Trophoblast cell (in vitro differentiated cells and primary cell): ENCODE data around the gene PISD.

Source experiments
- DNase-seq, 2 donors: peaks; one replicate each; pipeline ENCODE4 v3.0.0-alpha.2; 2016
- H2AFZ ChIP-seq: 2 replicates; pipeline ENCODE4 v1.6.1; 2013; ENCODE audit warnings: low read length, moderate library complexity, mild to moderate bottlenecking; ENCODE audit not compliant: insufficient read depth, poor library complexity
- H2AK5ac ChIP-seq: 2 replicates; pipeline ENCODE4 v1.6.1; 2013; ENCODE audit warnings: mild to moderate bottlenecking, low read length
- H2BK120ac ChIP-seq: 2 replicates; pipeline ENCODE4 v1.6.1; 2013; ENCODE audit warnings: low read length, mild to moderate bottlenecking, moderate library complexity; ENCODE audit not compliant: insufficient read depth, poor library complexity
- H2BK12ac ChIP-seq: 2 replicates; pipeline ENCODE4 v1.6.1; 2013; ENCODE audit warnings: mild to moderate bottlenecking, low read length, moderate library complexity
- H2BK5ac ChIP-seq: 2 replicates; pipeline ENCODE4 v1.6.1; 2013; ENCODE audit warnings: low read length, low read depth, moderate library complexity, mild to moderate bottlenecking; ENCODE audit not compliant: poor library complexity
- H3K14ac ChIP-seq: 2 replicates; pipeline ENCODE4 v1.6.1; 2013; ENCODE audit warnings: mild to moderate bottlenecking, low read length
- H3K18ac ChIP-seq: 2 replicates; pipeline ENCODE4 v1.6.1; 2013; ENCODE audit warnings: mild to moderate bottlenecking, low read length
- H3K23ac ChIP-seq: 2 replicates; pipeline ENCODE4 v1.6.1; 2013; ENCODE audit warnings: low read length
- H3K27ac ChIP-seq: 2 replicates; pipeline ENCODE4 v1.5.1; 2013; ENCODE audit warnings: low read depth, mild to moderate bottlenecking, inconsistent platforms, low read length, moderate library complexity
- H3K27me3 ChIP-seq: 2 replicates; pipeline ENCODE4 v1.6.1; 2013; ENCODE audit warnings: inconsistent platforms, mild to moderate bottlenecking, low read length, moderate library complexity; ENCODE audit not compliant: insufficient read depth
- H3K36me3 ChIP-seq, 2 experiments: 1 replicate in 1 of 2; 2 replicates in 1 of 2; pipeline ENCODE4 v1.6.1; 2013; ENCODE audit warnings: low read length in 2 of 2, mild to moderate bottlenecking in 2 of 2, moderate library complexity in 1 of 2; ENCODE audit not compliant: insufficient read depth in 2 of 2, control insufficient read depth in 1 of 2
- H3K4ac ChIP-seq: 2 replicates; pipeline ENCODE4 v1.6.1; 2013; ENCODE audit warnings: low read depth, mild to moderate bottlenecking, low read length, moderate library complexity
- H3K4me1 ChIP-seq, 2 experiments: 1 replicate in 1 of 2; 2 replicates in 1 of 2; pipeline ENCODE4 v1.6.1; 2013; ENCODE audit warnings: low read length in 2 of 2, mild to moderate bottlenecking in 2 of 2, moderate library complexity in 1 of 2; ENCODE audit not compliant: insufficient read depth in 2 of 2, control insufficient read depth in 1 of 2
- H3K4me2 ChIP-seq: 2 replicates; pipeline ENCODE4 v1.6.1; 2013; ENCODE audit warnings: inconsistent platforms, mild to moderate bottlenecking, low read length, moderate library complexity
- H3K4me3 ChIP-seq: 2 replicates; pipeline ENCODE4 v1.5.1; 2013; ENCODE audit warnings: mild to moderate bottlenecking, low read depth, low read length, inconsistent platforms
- H3K79me1 ChIP-seq: one replicate; pipeline ENCODE4 v1.6.1; 2013; ENCODE audit warnings: low read length
- H3K79me2 ChIP-seq: 2 replicates; pipeline ENCODE4 v1.6.1; 2013; ENCODE audit warnings: low read length, mild to moderate bottlenecking; ENCODE audit not compliant: control insufficient read depth, insufficient read depth, poor library complexity
- H3K9ac ChIP-seq: 2 replicates; pipeline ENCODE4 v1.6.1; 2013; ENCODE audit warnings: mild to moderate bottlenecking, low read length
- H3K9me3 ChIP-seq: 2 replicates; pipeline ENCODE4 v1.6.1; 2013; ENCODE audit warnings: low read depth, mild to moderate bottlenecking, control low read depth, inconsistent platforms, low read length; ENCODE audit not compliant: insufficient read depth
- H4K12ac ChIP-seq: 2 replicates; pipeline ENCODE4 v1.6.1; 2013; ENCODE audit warnings: low read depth, mild to moderate bottlenecking, low read length, moderate library complexity
- H4K8ac ChIP-seq: 2 replicates; pipeline ENCODE4 v1.6.1; 2013; ENCODE audit warnings: low read depth, mild to moderate bottlenecking, low read length, moderate library complexity
- H4K91ac ChIP-seq: one replicate; pipeline ENCODE4 v1.6.1; 2013; ENCODE audit warnings: low read depth, mild to moderate bottlenecking, low read length, moderate library complexity
- WGBS: extraction: QIAGEN DNeasy Blood & Tissue Kit; methylation state at CpG from one replicate; pipeline ENCODE4 v1.1.7; 2013; ENCODE audit warnings: missing lambda C conversion rate; ENCODE audit not compliant: insufficient read length, insufficient coverage; ENCODE audit errors: extremely low coverage; 5-methylcytosine and 5-hydroxymethylcytosine counted together

PISD gene

GRCh38 chr22:31613286-31613903 is 48.6 kb downstream of the PISD start:
- H3K9ac ChIP-seq, result no peak overlapping the region
- no peak overlapping the region for H2AFZ ChIP-seq
- no peak overlapping the region for H3K18ac ChIP-seq
- H4K8ac ChIP-seq, result peak overlapping the region; percentile 22
- peaks cover 17 to 22% of the 10 kb centered on the region in 2 experiments for H3K4me1 ChIP-seq
- no peak overlapping the region for H4K91ac ChIP-seq
- H2BK12ac ChIP-seq, result no peak overlapping the region
- DNase-seq, result no peak
- H4K12ac ChIP-seq, result peak overlapping the region; percentile 38
- peak overlapping the region; percentile 26 for H2AK5ac ChIP-seq
- no peak overlapping the region for H3K4me3 ChIP-seq
- H3K79me1 ChIP-seq, result no peaks in the 10 kb centered on the region
- H3K27ac ChIP-seq, result no peak overlapping the region
- peaks cover 2% of the 10 kb centered on the region for H3K9me3 ChIP-seq
- no peak overlapping the region for H3K4ac ChIP-seq
- no peak overlapping the region for H2BK120ac ChIP-seq
- H2BK5ac ChIP-seq, result no peak overlapping the region
- H3K36me3 ChIP-seq, result peaks cover 12 to 23% of the 10 kb centered on the region in 2 experiments
- H3K4me2 ChIP-seq, result no peak overlapping the region
- WGBS, result no CpG with 5 or more reads among the region's 23 CpGs
- no peaks in the 10 kb centered on the region for H3K27me3 ChIP-seq
- H3K23ac ChIP-seq, result no peak overlapping the region
- no peaks in the 10 kb centered on the region for H3K79me2 ChIP-seq
- no peak overlapping the region for H3K14ac ChIP-seq

- H3K27ac ChIP-seq, result no peak overlapping the region
- H3K79me1 ChIP-seq, result no peaks in the 10 kb centered on the region
- H3K79me2 ChIP-seq, result no peaks in the 10 kb centered on the region
- no peak overlapping the region for H3K9ac ChIP-seq
- H3K14ac ChIP-seq, result no peak overlapping the region
- no CpG with 5 or more reads among the region's 12 CpGs for WGBS
- H2BK12ac ChIP-seq, result no peak overlapping the region
- no peak overlapping the region for H4K91ac ChIP-seq
- no peak overlapping the region for H3K4me3 ChIP-seq
- H4K8ac ChIP-seq, result no peak overlapping the region
- peaks cover 17 to 22% of the 10 kb centered on the region in 2 experiments for H3K4me1 ChIP-seq
- no peak overlapping the region for H3K18ac ChIP-seq
- no peak overlapping the region for H4K12ac ChIP-seq
- no peak overlapping the region for H3K4ac ChIP-seq
- peaks cover 2% of the 10 kb centered on the region for H3K9me3 ChIP-seq
- no peak overlapping the region for H3K4me2 ChIP-seq
- H3K23ac ChIP-seq, result no peak overlapping the region
- no peak overlapping the region for H2AFZ ChIP-seq
- H3K27me3 ChIP-seq, result no peaks in the 10 kb centered on the region
- H2BK120ac ChIP-seq, result no peak overlapping the region
- no peak overlapping the region for H2BK5ac ChIP-seq
- H3K36me3 ChIP-seq, result peaks cover 8 to 19% of the 10 kb centered on the region in 2 experiments
- H2AK5ac ChIP-seq, result no peak overlapping the region
- DNase-seq, result no peak
These were observed 49.1 kb downstream of the PISD start for GRCh38 chr22:31612891-31613285.

- no peaks in the 10 kb centered on the region for H3K79me2 ChIP-seq
- H3K18ac ChIP-seq, result no peak overlapping the region
- no peak overlapping the region for H2BK12ac ChIP-seq
- no peak overlapping the region for H3K4ac ChIP-seq
- H3K14ac ChIP-seq, result no peak overlapping the region
- H3K36me3 ChIP-seq, result peaks cover under 1 to 6% of the 10 kb centered on the region in 2 experiments
- no peak overlapping the region for H4K8ac ChIP-seq
- H3K9ac ChIP-seq, result no peak overlapping the region
- no peak overlapping the region for H2AFZ ChIP-seq
- no peak overlapping the region for H4K12ac ChIP-seq
- no peaks in the 10 kb centered on the region for H3K27me3 ChIP-seq
- H2BK5ac ChIP-seq, result no peak overlapping the region
- peaks cover 15% of the 10 kb centered on the region in 2 experiments for H3K4me1 ChIP-seq
- H2AK5ac ChIP-seq, result no peak overlapping the region
- no peak for DNase-seq
- WGBS, result no CpG with 5 or more reads among the region's 16 CpGs
- no peaks in the 10 kb centered on the region for H3K79me1 ChIP-seq
- H3K23ac ChIP-seq, result no peak overlapping the region
- H4K91ac ChIP-seq, result no peak overlapping the region
- H3K4me3 ChIP-seq, result no peak overlapping the region
- H2BK120ac ChIP-seq, result no peak overlapping the region
- no peak overlapping the region for H3K27ac ChIP-seq
- peaks cover 4% of the 10 kb centered on the region for H3K9me3 ChIP-seq
- no peak overlapping the region for H3K4me2 ChIP-seq
These were observed 50.8 kb downstream of the PISD start for GRCh38 chr22:31611061-31611760.

- peaks cover 4% of the 10 kb centered on the region for H3K9me3 ChIP-seq
- H3K36me3 ChIP-seq, result peaks cover 0 to 6% of the 10 kb centered on the region in 2 experiments
- H3K9ac ChIP-seq, result no peak overlapping the region
- no CpG with 5 or more reads among the region's 6 CpGs for WGBS
- no peak overlapping the region for H3K4me2 ChIP-seq
- no peak overlapping the region for H3K23ac ChIP-seq
- no peak overlapping the region for H3K18ac ChIP-seq
- no peak overlapping the region for H2AFZ ChIP-seq
- no peak overlapping the region for H2AK5ac ChIP-seq
- H2BK12ac ChIP-seq, result no peak overlapping the region
- peaks cover 9 to 12% of the 10 kb centered on the region in 2 experiments for H3K4me1 ChIP-seq
- H2BK120ac ChIP-seq, result no peak overlapping the region
- no peak overlapping the region for H3K4ac ChIP-seq
- H3K27me3 ChIP-seq, result no peaks in the 10 kb centered on the region
- H4K12ac ChIP-seq, result no peak overlapping the region
- no peaks in the 10 kb centered on the region for H3K79me1 ChIP-seq
- no peak overlapping the region for H4K91ac ChIP-seq
- H3K79me2 ChIP-seq, result no peaks in the 10 kb centered on the region
- H3K4me3 ChIP-seq, result peak overlapping the region; percentile 32
- H3K14ac ChIP-seq, result no peak overlapping the region
- H4K8ac ChIP-seq, result no peak overlapping the region
- no peak overlapping the region for H3K27ac ChIP-seq
- H2BK5ac ChIP-seq, result no peak overlapping the region
- no peak for DNase-seq
These were observed 51.4 kb downstream of the PISD start for GRCh38 chr22:31610611-31611010.
